ENCODE data around the gene ABI2.
"Not testable (repeated sequence)": the region's sequence is repeated elsewhere in the genome, so short reads cannot be mapped to it uniquely, and the experiment has no call there.

The ABI2 gene

DNA sequence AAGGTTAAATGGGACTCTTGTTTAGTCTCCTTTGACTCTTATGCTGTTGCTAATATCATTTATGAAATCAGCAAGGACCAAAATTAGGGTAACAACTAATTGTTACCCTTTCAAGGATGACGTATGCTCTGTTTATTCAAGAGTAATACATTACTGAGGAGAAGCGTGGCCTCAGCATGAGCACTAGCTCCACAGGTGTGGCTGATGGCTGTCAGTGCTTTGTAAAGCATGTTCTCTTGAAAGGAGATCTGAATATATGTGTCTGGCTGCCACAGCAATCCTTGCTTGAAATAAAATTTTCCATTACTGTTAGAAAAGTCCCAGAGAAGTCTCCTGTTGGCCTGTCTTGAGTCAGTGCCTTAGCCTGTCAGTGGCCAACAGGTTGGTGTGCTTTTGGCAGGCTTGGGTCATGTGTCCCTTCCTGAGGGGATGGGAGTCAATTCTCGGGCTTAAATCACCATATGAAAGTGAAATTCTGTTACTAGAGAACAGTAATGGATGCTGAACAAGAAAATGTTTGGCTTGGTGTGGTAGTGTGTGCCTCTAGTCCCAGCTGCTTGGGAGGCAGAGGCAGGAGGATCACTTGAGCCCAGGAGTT is 32.7 kb downstream of the ABI2 start:
- DNase-seq: no peak

DNA sequence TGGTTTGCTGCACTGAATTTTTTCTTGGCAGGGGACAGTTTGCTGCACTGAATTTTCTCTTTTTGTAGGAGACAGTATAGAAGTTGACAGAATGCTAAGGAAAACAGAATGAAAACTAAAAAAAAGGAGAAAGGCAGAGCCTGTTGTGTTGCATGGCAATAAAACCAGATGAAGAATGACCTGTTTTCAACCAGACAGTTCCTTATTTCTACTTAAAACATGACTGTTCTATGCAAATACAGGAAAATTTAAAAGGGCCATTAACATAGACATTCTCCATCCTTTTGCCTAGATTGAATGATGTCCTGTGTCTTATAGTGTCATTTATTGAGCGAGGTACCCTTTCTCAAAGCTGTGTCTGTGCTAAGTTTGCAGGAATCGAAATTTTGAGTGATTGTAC is 33.3 kb downstream of the ABI2 start:
- no peak for DNase-seq

- no peak for DNase-seq
These were observed 33.7 kb downstream of the ABI2 start for GRCh38 chr2:203361922-203362321.

DNA sequence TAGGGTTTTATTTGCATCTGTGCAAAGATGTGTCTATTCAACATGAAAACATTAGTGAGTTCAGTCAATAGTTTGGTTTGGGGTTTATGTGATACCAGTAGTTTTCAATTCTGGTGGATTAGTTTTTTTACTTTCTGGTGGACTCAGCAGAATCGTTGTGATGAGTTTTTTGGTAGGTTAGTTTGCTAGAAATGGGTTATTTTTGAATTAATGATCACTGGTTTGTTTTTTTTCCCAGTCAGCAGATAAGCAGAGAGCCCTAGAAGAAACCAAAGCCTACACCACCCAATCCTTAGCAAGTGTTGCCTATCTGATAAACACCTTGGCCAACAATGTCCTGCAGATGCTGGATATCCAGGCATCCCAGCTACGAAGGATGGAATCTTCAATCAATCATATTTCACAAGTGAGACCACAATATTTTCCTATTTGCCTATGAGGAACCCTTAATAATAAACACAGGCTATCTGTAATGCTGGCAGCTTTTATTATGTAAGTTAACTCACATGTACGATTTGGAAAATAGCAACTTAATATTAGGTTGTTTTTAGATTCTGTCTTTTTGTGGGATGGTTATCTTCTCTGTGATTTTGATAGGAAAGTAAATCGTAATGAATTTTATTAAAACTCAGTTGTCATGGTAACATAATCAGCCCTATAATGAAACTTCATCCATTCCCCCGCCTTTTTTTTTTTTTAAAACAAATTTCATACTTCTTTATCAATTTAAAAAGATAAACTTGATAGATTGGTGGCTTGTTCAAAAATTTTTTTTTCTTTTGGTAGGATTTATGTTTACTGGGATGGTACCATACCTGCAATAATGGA is 38.7 kb downstream of the ABI2 start:
- no peak for DNase-seq

- DNase-seq: not testable (repeated sequence)
These were observed 44.5 kb downstream of the ABI2 start for GRCh38 chr2:203372706-203373105.

GRCh38 chr2:203376173-203376572 is 48.0 kb downstream of the ABI2 start:
- no peak for DNase-seq

DNA sequence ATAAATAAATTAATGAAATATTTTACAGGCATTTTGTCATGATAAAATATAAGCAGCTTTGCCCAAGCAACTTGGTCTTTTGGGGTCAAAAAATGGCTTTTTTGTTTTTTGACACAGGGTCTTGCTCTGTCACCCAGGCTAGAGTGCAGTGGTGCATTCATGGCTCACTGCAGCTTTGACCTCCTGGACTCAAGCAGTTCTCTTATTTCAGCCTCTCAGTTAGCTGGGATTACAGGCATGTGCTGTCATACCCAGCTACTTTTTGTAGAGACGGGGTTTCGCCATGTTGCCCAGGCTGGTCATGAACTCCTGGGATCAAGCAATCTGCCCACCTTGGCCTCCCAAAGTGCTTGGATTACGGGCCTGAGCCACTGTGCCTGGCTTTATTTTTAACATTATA is 51.0 kb downstream of the ABI2 start:
- no peak for DNase-seq

GRCh38 chr2:203383038-203383437 is 54.8 kb downstream of the ABI2 start:
- DNase-seq: no peak

DNA sequence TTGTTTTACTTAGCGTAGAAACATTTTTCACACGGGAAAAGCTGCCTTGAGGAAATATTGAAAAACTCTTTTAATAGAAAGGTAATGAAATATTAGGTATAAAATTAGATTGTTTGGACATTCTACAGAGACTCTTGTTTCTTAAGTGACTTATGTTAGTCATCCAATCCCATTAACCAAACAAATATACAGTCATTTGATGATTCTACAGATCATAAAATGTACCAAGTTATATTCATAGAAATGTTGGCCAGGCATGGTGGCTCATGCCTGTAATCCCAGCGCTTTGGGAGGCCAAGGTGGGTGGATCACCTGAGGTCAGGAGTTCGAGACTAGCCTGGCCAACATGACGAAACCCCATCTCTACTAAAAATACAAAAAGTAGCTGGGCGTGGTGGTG is 60.0 kb downstream of the ABI2 start:
- DNase-seq: not testable (repeated sequence)

GRCh38 chr2:203394519-203395227 is 66.5 kb downstream of the ABI2 start:
- no peak for DNase-seq

GRCh38 chr2:203395858-203396257 is 67.7 kb downstream of the ABI2 start:
- DNase-seq: no peak

DNA sequence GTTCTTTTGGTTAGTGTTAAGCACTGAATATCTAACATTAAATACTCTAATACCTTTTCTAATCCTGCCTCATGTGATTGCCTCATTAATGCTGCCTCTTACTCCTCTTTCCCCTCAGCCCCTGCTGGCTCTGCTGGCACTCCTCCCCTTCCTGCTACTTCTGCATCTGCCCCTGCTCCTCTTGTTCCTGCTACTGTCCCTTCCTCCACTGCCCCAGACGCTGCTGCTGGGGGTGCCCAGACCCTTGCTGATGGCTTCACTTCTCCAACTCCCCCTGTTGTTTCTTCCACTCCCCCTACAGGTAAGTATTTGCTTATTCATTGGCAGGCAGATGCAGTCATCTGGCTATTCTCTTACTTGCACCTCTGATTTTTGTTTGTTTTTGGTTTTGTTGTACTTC is 68.5 kb downstream of the ABI2 start:
- no peak for DNase-seq

DNA sequence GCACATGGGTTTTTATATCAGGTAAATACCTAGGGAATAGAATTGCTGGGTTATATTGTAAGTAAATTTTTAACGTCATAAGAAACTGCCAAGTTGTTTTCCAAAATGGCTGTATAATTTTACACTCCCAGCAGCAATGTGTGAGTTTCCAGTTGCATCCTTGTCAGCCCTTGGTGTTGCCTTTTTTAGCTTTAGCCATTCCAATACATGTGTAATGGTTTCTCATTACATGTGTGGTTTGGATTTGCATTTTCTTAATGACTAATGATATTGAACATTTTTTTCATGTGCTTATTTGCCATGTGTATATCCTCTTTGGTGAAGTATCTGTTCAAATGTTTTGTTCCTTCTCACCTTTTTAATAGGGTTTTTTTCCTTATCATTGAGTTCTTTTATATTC is 70.8 kb downstream of the ABI2 start:
- no peak for DNase-seq

DNA sequence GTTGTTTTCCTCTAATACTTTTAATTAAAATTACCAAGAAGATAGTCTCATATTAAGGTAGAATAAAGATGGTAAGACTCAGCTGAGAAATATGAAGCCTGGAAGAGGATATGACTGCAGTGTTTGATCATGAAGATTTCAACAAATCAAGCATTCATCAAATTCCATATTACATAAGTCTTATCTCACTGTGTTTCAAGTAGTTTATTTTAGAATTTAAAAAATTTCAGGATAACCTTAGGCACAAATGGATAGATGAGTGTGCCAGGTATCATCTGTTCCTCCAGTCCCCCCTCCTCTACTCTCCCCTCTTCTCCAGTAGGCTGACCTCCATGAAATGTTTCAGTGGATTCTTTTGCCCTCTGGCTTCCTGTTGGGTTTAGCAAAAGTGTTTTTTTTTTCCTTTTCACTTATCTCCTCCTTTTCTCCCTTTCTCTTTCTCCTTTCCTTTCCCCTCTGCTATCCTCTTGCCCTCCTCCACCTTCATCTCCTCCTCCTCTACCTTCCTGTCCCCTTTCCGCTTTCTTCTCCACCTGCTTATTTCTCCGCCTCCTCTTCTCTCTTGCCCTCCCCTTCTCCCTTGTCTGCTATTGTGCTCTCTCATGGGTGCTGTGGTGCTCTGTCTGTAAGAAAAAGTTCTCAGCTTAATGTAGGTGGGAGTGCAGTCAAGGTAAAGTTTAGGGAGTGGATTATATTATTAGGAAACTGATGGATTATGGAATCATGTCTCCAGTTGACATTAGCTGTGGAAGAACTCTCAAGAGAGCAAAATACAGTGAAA is 72.8 kb downstream of the ABI2 start:
- DNase-seq: no peak

GRCh38 chr2:203404996-203405395 is 76.8 kb downstream of the ABI2 start:
- no peak for DNase-seq

DNA sequence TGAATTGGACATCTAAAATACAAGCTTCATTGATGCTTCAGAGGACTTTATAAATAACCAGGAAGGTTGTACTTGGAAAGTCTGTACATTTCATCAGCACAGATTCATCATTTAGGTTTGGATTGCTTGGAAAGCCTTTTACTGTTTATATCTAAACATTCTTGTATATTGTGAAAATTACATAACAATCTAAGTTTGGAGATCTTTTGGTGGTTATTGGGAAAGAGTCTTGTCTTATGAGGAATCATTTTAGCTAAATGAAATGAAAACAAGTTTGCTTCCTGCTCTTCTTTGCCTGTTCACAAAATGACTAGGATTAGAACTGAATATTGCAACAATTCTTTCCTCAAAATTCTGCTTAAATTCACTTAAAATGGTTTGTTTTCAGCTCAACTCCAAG is 79.3 kb downstream of the ABI2 start:
- no peak for DNase-seq

- no peak for DNase-seq
These were observed 84.5 kb downstream of the ABI2 start for GRCh38 chr2:203412546-203413331.

DNA sequence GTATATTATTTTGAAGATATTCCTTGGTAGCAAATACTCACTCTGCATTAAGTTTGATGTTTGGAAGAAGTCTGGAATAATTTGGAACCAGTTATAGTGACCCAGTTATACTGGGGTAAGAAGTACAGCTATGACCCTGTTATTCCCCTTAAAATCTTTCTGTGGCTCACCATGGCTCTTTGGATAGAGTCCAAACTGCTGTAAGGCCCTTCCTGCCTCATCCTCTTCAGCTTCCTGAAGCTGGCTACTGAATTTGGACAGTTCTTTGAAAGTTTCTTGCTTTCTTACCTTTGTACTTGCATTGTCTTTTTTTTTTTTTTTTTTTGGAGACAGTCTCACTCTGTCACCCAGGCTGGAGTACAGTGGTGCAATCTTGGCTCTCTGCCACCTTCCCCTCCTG is 85.6 kb downstream of the ABI2 start:
- DNase-seq: no peak

GRCh38 chr2:203418271-203418670 is 90.1 kb downstream of the ABI2 start:
- no peak for DNase-seq

- no peak for DNase-seq
These were observed 98.9 kb downstream of the ABI2 start for GRCh38 chr2:203427061-203427460.

DNA sequence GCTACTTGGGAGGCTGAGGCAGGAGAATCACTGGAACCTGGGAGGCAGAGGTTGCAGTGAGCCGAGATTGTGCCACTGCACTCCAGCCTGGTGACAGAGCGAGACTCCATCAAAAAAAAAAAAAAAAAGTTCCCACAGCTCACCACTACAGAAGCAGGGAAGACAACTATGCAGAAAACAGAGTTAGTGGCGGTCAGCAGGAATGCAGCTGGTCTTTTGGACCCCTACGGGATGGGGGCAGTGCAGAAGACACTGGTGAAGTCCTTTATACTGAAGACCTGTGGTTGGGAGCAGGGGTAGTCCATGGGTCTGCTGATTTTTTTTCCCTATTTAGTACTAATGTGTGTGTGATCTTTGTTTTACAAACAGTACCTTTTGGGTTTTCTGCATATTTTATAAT is 101.4 kb downstream of the ABI2 start:
- not testable (repeated sequence) for DNase-seq

GRCh38 chr2:203431391-203432185 is 103.4 kb downstream of the ABI2 start:
- no peak for DNase-seq
